T-helper 17 cell (primary cell): ENCODE measurements around the gene CFAP61. TPM values are rescaled to one million over a fixed set of nuclear protein-coding genes. Genes with fewer than 3 reads are reported as not detected.

Experiments
- ATAC-seq: fragments of 150-1000 bp; cut with Tn5 transposase; 2 replicates; pipeline ENCODE4 v1.10.0; 2021; ENCODE audit warnings: mild to moderate bottlenecking, moderate library complexity
- DNase-seq, 3 donors: peaks; one replicate each; pipeline versions ENCODE4 v3.0.0 to v3.0.0-alpha.2; 2020 to 2021
- H3K9me3 ChIP-seq: one replicate; pipeline ENCODE4 v1.7.0; 2013; ENCODE audit warnings: low read length, mild to moderate bottlenecking; ENCODE audit not compliant: control insufficient read depth, poor library complexity, severe bottlenecking
- H3K27ac Mint-ChIP-seq: one replicate; pipeline ENCODE4 v1.8.0; 2022; ENCODE audit warnings: mild to moderate bottlenecking, moderate library complexity, mixed read lengths
- H3K27me3 Mint-ChIP-seq: one replicate; pipeline ENCODE4 v1.8.0; 2022; ENCODE audit warnings: mixed read lengths
- H3K36me3 Mint-ChIP-seq: one replicate; pipeline ENCODE4 v1.8.0; 2022; ENCODE audit warnings: low read depth, mixed read lengths
- H3K4me1 Mint-ChIP-seq: one replicate; pipeline ENCODE4 v1.8.0; 2022; ENCODE audit warnings: mild to moderate bottlenecking, mixed read lengths
- H3K4me3 Mint-ChIP-seq: one replicate; pipeline ENCODE4 v1.8.0; 2022; ENCODE audit warnings: mild to moderate bottlenecking, moderate library complexity, mixed read lengths
- total RNA-seq, 4 donors: library from RNA in 2 of 4; stranded (reverse) in 2 of 4; gene quantifications; one replicate each; pipeline ENCODE4 v1.2.3 and lab custom pipeline; 2022 to 2026

The CFAP61 gene
- total RNA-seq, 2 donors from 2014 or later, result not detected

GRCh38 chr20:20134941-20135575 lies 82.7 kb downstream of the CFAP61 start:
- H3K36me3 Mint-ChIP-seq, result no peaks in the 10 kb centered on the region
- DNase-seq, result no peak

DNA sequence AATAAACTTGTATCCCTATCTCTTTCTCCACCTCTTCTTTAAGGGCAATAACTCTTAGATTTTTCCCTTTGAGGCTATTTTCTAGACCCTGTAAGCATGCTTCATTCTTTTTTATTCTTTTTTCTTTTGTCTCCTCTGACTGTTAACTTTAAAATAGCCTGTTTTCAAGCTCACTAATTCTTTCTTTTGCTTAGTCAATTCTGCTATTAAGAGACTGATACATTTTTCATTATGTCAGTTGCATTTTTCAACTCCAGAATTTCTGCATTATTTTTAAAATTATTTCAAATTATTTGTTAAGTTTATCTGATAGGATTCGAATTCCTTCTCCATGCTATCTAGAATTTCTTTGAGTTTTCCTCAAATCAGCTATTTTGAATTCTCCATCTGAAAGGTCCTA lies 84.0 kb downstream of the CFAP61 start:
- DNase-seq, result no peak
- peaks cover under 1% of the 10 kb centered on the region for H3K27me3 Mint-ChIP-seq
- ATAC-seq, result no peak
- peaks cover 2% of the 10 kb centered on the region for H3K9me3 ChIP-seq
- H3K27ac Mint-ChIP-seq, result no peak overlapping the region
- H3K4me3 Mint-ChIP-seq, result no peak overlapping the region
- no peaks in the 10 kb centered on the region for H3K4me1 Mint-ChIP-seq
- H3K36me3 Mint-ChIP-seq, result no peaks in the 10 kb centered on the region

More at GRCh38 chr20:20134941-20135575, 82.7 kb downstream of the CFAP61 start:
- H3K4me1 Mint-ChIP-seq, result no peaks in the 10 kb centered on the region
- no peak for ATAC-seq
- no peak overlapping the region for H3K4me3 Mint-ChIP-seq
- H3K27me3 Mint-ChIP-seq, result peaks cover 6% of the 10 kb centered on the region
- no peak overlapping the region for H3K27ac Mint-ChIP-seq
- peaks cover 2% of the 10 kb centered on the region for H3K9me3 ChIP-seq

DNA sequence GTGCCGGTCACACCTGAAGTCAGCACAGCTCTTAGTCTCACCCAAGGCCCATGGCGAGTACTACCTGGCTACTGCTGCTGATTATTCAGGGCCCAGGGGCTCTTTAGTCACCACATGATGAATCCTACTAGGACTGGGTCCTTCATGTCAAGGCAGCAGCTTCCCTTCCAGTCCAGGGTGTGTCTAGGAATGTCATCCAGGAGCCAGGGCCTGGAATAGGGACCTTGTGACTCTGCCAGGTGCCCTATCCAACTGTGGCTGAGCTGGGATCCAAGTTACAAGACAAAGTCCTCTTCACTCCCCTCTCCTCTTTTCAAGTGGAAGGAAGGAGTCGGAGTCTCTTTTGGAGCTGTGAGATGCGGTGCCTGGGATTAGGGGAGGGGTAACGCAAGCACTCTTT lies 85.5 kb downstream of the CFAP61 start:
- Mint-ChIP-seq H3K27ac (no peak overlapping the region), H3K36me3 (no peaks in the 10 kb centered on the region), H3K4me1 (no peaks in the 10 kb centered on the region), H3K27me3 (peaks cover 7% of the 10 kb centered on the region), H3K4me3 (no peak overlapping the region)
- DNase-seq (no peak), ATAC-seq (no peak)
- H3K9me3 ChIP-seq, result peaks cover 2% of the 10 kb centered on the region

GRCh38 chr20:20138301-20139064 lies 86.2 kb downstream of the CFAP61 start:
- H3K36me3 Mint-ChIP-seq, result no peaks in the 10 kb centered on the region
- peaks cover 11% of the 10 kb centered on the region for H3K27me3 Mint-ChIP-seq
- DNase-seq, result no peak
- ATAC-seq, result no peak
- no peak overlapping the region for H3K4me3 Mint-ChIP-seq
- H3K9me3 ChIP-seq, result peaks cover 2% of the 10 kb centered on the region
- H3K27ac Mint-ChIP-seq, result no peak overlapping the region
- H3K4me1 Mint-ChIP-seq, result no peaks in the 10 kb centered on the region

- Mint-ChIP-seq H3K36me3 (no peaks in the 10 kb centered on the region), H3K4me3 (no peak overlapping the region), H3K27me3 (peaks cover 16% of the 10 kb centered on the region), H3K4me1 (no peaks in the 10 kb centered on the region), H3K27ac (no peak overlapping the region)
- ATAC-seq (no peak), DNase-seq (no peak)
- H3K9me3 ChIP-seq, result peaks cover 2% of the 10 kb centered on the region
These were observed 87.1 kb downstream of the CFAP61 start for GRCh38 chr20:20139403-20139802.

DNA sequence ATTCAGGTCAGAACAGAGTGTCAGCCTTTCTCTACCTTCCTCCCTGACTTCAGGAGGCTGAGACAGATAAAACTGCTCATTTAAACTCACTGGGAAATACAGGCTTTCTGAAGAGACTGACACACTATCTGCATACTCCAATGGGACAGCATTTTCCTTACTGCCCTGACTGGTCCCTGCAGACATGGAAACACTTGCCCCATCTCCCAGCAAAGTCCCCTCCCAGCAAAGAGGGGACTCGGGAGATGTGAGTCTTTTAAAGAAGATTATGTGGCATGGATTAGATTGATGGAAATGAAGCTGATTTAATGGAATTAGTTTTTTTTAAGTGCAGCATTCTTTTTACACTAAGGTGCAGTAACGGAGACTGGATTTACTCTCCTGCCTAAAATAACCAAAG lies 90.8 kb downstream of the CFAP61 start:
- H3K9me3 ChIP-seq, result no peaks in the 10 kb centered on the region
- ATAC-seq, result no peak
- no peak for DNase-seq
- Mint-ChIP-seq H3K27ac (no peak overlapping the region), H3K4me1 (no peaks in the 10 kb centered on the region), H3K36me3 (no peaks in the 10 kb centered on the region), H3K4me3 (no peak overlapping the region), H3K27me3 (peaks cover 16% of the 10 kb centered on the region)

- no peak overlapping the region for H3K27ac Mint-ChIP-seq
- no peak for DNase-seq
- ATAC-seq, result no peak
- H3K27me3 Mint-ChIP-seq, result peaks cover 16% of the 10 kb centered on the region
- no peaks in the 10 kb centered on the region for H3K9me3 ChIP-seq
- no peaks in the 10 kb centered on the region for H3K4me1 Mint-ChIP-seq
- no peaks in the 10 kb centered on the region for H3K36me3 Mint-ChIP-seq
- H3K4me3 Mint-ChIP-seq, result no peak overlapping the region
These were observed 91.3 kb downstream of the CFAP61 start for GRCh38 chr20:20143646-20144045.

DNA sequence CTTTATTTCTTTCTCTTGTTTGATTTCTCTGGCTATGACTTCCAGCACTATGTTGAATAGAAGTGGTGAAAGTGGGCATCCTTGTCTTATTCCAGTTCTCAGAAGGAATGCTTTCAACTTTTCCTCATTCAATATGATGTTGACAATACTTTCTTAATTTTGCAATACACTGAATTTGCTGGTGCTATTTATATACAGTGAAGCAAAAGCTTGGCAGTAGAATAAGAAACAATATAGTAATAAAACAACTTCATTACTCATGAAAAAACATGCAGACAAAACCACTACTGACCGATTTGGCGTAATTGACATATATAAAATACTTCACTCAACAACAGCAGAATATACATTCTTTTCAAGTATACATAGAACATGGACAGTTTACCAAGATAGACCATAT lies 96.4 kb downstream of the CFAP61 start:
- Mint-ChIP-seq H3K27ac (no peak overlapping the region), H3K27me3 (peaks cover 2% of the 10 kb centered on the region), H3K4me3 (no peak overlapping the region), H3K36me3 (no peaks in the 10 kb centered on the region), H3K4me1 (no peaks in the 10 kb centered on the region)
- DNase-seq (no peak), ATAC-seq (no peak)
- H3K9me3 ChIP-seq, result no peaks in the 10 kb centered on the region

GRCh38 chr20:20150241-20150640 lies 97.9 kb downstream of the CFAP61 start:
- Mint-ChIP-seq H3K4me3 (no peak overlapping the region), H3K27ac (no peak overlapping the region)
- DNase-seq, result no peak

GRCh38 chr20:20160520-20160919 lies 108.2 kb downstream of the CFAP61 start:
- H3K27me3 Mint-ChIP-seq, result peaks cover 10% of the 10 kb centered on the region
- DNase-seq (no peak), ATAC-seq (no peak)
- no peaks in the 10 kb centered on the region for H3K4me1 Mint-ChIP-seq
- no peak overlapping the region for H3K4me3 Mint-ChIP-seq
- no peak overlapping the region for H3K27ac Mint-ChIP-seq
- H3K9me3 ChIP-seq, result no peaks in the 10 kb centered on the region
- no peaks in the 10 kb centered on the region for H3K36me3 Mint-ChIP-seq

More at GRCh38 chr20:20150241-20150640, 97.9 kb downstream of the CFAP61 start:
- no peak for ATAC-seq
- H3K9me3 ChIP-seq, result no peaks in the 10 kb centered on the region
- Mint-ChIP-seq H3K27me3 (no peaks in the 10 kb centered on the region), H3K36me3 (no peaks in the 10 kb centered on the region), H3K4me1 (no peaks in the 10 kb centered on the region)

DNA sequence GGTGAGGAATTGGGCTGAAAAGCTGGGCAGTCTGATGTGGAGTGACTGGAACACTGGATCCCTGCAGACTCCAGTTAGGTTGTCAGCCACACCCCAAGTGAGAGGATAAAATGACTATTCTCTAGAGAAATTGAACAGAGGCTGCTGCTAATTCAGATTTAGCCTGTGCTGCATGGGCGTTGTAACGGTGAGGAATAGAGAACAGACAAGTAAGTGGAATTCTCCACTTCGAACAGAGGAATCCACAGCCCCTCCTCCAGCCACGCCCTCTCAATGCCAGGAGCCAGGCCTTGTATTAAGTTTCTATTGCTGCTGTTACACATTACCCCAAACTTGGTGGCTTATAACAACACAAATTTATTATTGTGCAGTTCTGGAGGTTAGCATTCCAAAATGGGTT lies 109.3 kb downstream of the CFAP61 start:
- Mint-ChIP-seq H3K27ac (no peak overlapping the region), H3K4me3 (no peak overlapping the region), H3K27me3 (peaks cover 10% of the 10 kb centered on the region), H3K4me1 (no peaks in the 10 kb centered on the region), H3K36me3 (no peaks in the 10 kb centered on the region)
- no peaks in the 10 kb centered on the region for H3K9me3 ChIP-seq
- ATAC-seq (no peak), DNase-seq (no peak)

DNA sequence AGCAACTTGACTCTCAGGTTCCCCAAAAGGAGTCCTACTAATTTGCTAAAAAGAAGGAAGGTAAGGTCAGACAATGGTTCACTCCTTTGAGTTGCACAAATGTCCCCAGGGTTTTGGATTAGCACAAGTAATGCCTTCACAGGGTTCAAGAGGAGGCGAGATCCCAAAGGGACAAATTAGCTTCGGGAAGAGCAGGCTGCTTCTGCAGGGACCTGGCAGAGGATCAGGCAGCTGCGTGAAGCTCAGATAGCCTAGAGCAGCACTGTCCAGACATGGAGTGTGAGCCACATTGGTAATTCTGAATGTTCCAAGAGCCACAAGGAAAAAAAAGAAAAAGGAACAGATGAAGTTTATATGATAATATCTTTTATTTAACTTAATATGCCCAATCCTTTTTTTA lies 115.4 kb downstream of the CFAP61 start:
- Mint-ChIP-seq H3K27me3 (peaks cover 6% of the 10 kb centered on the region), H3K4me3 (no peak overlapping the region), H3K36me3 (no peaks in the 10 kb centered on the region), H3K4me1 (no peaks in the 10 kb centered on the region), H3K27ac (no peak overlapping the region)
- DNase-seq (no peak), ATAC-seq (no peak)
- no peaks in the 10 kb centered on the region for H3K9me3 ChIP-seq

DNA sequence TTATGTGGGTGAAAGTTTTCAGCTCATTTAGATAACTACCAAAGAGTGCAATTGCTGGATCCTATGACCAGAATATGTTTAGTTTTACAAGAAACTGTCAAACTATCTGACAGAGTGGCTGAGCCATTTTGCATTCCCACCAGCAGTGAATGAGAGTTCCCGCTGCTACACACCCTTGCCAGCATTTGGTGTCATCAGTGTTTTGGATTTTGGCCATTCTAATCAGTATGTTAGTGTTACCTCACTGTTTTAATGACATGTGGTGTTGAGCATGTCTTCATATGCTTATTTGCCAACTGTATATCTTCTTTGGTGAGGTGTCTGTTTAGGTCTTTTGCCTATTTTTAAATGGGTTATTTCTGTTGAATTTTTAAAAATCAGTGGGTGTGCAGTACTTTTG lies 120.9 kb downstream of the CFAP61 start:
- Mint-ChIP-seq H3K27ac (no peak overlapping the region), H3K4me1 (no peaks in the 10 kb centered on the region), H3K27me3 (peaks cover 15% of the 10 kb centered on the region), H3K36me3 (no peaks in the 10 kb centered on the region), H3K4me3 (no peak overlapping the region)
- DNase-seq, result no peak
- H3K9me3 ChIP-seq, result no peaks in the 10 kb centered on the region
- ATAC-seq, result no peak
